ENCODE measurements around the gene MAPK8IP3. TPM values are rescaled to one million over a fixed set of nuclear protein-coding genes. Genes with fewer than 3 reads are reported as not detected.
"Not testable (repeated sequence)": the region's sequence is repeated elsewhere in the genome, so short reads cannot be mapped to it uniquely, and the experiment has no call there.

Gene MAPK8IP3
- polyA plus RNA-seq, 10 donors, result 26.7 to 62.9 (median 42.3) TPM

GRCh38 chr16:1784977-1785845, 79.2 kb downstream of the MAPK8IP3 start:
- DNase-seq, result peak in 1 of 3 donors; percentile 0

- DNase-seq, result no peak
Observed at GRCh38 chr16:1785846-1786170, 79.8 kb downstream of the MAPK8IP3 start.

- peak in 1 of 3 donors; percentile 0 for DNase-seq
Observed at GRCh38 chr16:1786242-1787055, 80.5 kb downstream of the MAPK8IP3 start.

GRCh38 chr16:1787056-1787321, 81.0 kb downstream of the MAPK8IP3 start:
- DNase-seq, result no peak

- DNase-seq, result peak in 1 of 3 donors; percentile 2
Observed at GRCh38 chr16:1787322-1788094, 81.5 kb downstream of the MAPK8IP3 start.

GRCh38 chr16:1788095-1788707, 82.2 kb downstream of the MAPK8IP3 start:
- no peak for DNase-seq

- peak in 1 of 3 donors; percentile 27 for DNase-seq
Observed at GRCh38 chr16:1788708-1789100, 82.7 kb downstream of the MAPK8IP3 start.

- no peak for DNase-seq
Observed at GRCh38 chr16:1789643-1790045, 83.6 kb downstream of the MAPK8IP3 start.

- DNase-seq, result no peak
Observed at GRCh38 chr16:1790261-1790610, 84.2 kb downstream of the MAPK8IP3 start.

GRCh38 chr16:1790611-1791255, 84.7 kb downstream of the MAPK8IP3 start:
- DNase-seq, result no peak

- DNase-seq, result no peak
Observed at GRCh38 chr16:1791256-1791942, 85.4 kb downstream of the MAPK8IP3 start.

- DNase-seq, result peak in 1 of 3 donors; percentile 2
Observed at GRCh38 chr16:1791943-1792812, 86.2 kb downstream of the MAPK8IP3 start.

GRCh38 chr16:1792836-1793577, 87.0 kb downstream of the MAPK8IP3 start:
- DNase-seq, result peak in 1 of 3 donors; percentile 1

- DNase-seq, result peak in 1 of 3 donors; percentile 1
Observed at GRCh38 chr16:1793578-1794220, 87.7 kb downstream of the MAPK8IP3 start, which contains the start of gene IGFALS. Gene IGFALS, minus strand, starts transcription at chr16:1793705. Its CDS starts 53 bp downstream, at chr16:1793652.

GRCh38 chr16:1794221-1794871, 88.4 kb downstream of the MAPK8IP3 start:
- DNase-seq, result peak in 1 of 3 donors; percentile 1

- peak in 1 of 3 donors; percentile 2 for DNase-seq
Observed at GRCh38 chr16:1794908-1795666, 89.1 kb downstream of the MAPK8IP3 start.

GRCh38 chr16:1799263-1799662, 93.3 kb downstream of the MAPK8IP3 start:
- DNase-seq, result not testable (repeated sequence)
